ENCODE measurements around the gene ATN1.

DNA sequence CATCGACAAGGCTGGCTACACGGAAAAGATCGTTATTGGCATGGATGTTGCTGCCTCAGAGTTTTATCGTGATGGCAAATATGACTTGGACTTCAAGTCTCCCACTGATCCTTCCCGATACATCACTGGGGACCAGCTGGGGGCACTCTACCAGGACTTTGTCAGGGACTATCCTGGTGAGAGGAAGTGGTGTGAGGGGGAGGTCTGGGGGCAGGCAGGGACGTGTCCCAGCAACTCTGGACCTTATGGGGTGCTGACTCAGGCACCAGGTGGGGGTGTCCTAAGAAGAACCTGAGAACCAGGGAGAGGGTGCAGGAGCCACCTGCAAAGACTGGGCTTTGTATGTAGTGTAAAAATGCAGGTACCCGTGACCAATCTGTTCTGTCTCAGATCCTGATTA lies 8.2 kb upstream of the ATN1 start:
- TF ChIP-seq, protein P1, sequence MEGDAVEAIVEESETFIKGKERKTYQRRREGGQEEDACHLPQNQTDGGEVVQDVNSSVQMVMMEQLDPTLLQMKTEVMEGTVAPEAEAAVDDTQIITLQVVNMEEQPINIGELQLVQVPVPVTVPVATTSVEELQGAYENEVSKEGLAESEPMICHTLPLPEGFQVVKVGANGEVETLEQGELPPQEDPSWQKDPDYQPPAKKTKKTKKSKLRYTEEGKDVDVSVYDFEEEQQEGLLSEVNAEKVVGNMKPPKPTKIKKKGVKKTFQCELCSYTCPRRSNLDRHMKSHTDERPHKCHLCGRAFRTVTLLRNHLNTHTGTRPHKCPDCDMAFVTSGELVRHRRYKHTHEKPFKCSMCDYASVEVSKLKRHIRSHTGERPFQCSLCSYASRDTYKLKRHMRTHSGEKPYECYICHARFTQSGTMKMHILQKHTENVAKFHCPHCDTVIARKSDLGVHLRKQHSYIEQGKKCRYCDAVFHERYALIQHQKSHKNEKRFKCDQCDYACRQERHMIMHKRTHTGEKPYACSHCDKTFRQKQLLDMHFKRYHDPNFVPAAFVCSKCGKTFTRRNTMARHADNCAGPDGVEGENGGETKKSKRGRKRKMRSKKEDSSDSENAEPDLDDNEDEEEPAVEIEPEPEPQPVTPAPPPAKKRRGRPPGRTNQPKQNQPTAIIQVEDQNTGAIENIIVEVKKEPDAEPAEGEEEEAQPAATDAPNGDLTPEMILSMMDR (conservative IDR thresholded peaks at IDR 0.05 in 1 of 2, IDR thresholded peaks at IDR 0.05 in 1 of 2; ENCODE audit: low read depth in 1 of 2, low read length in 2 of 2): no peak
- no peak for TF ChIP-seq EZH2 (IDR thresholded peaks at IDR 0.05; ENCODE audit: low read length, missing control alignments)

All from fibroblast of lung (primary cell).